Lower leg skin (tissue), 4 donors: Measurements from ENCODE around the gene TP73. TPM values are rescaled to one million over a fixed set of nuclear protein-coding genes. Genes with fewer than 3 reads are reported as not detected.

Source experiments
- DNase-seq, 2 donors: peaks; one replicate each; pipeline ENCODE4 v3.0.0-alpha.2; 2019; ENCODE audit warnings: low spot score in 2 of 2
- H3K4me3 ChIP-seq: fragments of 200-600 bp; sonication (generic); 2 replicates; pipeline ENCODE4 v1.5.1; 2017; ENCODE audit warnings: mild to moderate bottlenecking, low read depth; ENCODE audit not compliant: poor library complexity, severe bottlenecking
- POLR2A ChIP-seq, 2 donors: fragments of 450-650 bp; IDR thresholded peaks; one replicate each; pipeline ENCODE4 v1.6.1; 2016 to 2017; ENCODE audit warnings: antibody characterized with exemption in 2 of 2, mild to moderate bottlenecking in 1 of 2, moderate library complexity in 1 of 2
- WGBS, 2 donors: methylation state at CpG; one replicate each; pipeline ENCODE4 v1.1.5; 2018; 5-methylcytosine and 5-hydroxymethylcytosine counted together
- intact Hi-C: fragments of 100-400 bp; cut with DNase I; formaldehyde crosslinking; loops from one replicate; pipeline ENCODE4 v1.15.0; 2023; ENCODE audit warnings: low total_unique reads
- total RNA-seq, 4 donors: library from RNA; depleted of rRNA; stranded (reverse); fragments of >200 nt; gene quantifications; one replicate each; pipeline ENCODE4 v1.1.0, GENCODE V29; 2016
- TF ChIP-seq, protein P1 (sequence below), 3 donors: fragments of 450-650 bp; IDR thresholded peaks; one replicate each; pipeline ENCODE4 v1.5.1; 2016; ENCODE audit warnings: antibody characterized with exemption in 3 of 3, mild to moderate bottlenecking in 3 of 3, moderate library complexity in 2 of 3

TP73 gene
- total RNA-seq, 4 donors from 2014 or later, result 5.8 to 23.6 (median 11.0) TPM

DNA sequence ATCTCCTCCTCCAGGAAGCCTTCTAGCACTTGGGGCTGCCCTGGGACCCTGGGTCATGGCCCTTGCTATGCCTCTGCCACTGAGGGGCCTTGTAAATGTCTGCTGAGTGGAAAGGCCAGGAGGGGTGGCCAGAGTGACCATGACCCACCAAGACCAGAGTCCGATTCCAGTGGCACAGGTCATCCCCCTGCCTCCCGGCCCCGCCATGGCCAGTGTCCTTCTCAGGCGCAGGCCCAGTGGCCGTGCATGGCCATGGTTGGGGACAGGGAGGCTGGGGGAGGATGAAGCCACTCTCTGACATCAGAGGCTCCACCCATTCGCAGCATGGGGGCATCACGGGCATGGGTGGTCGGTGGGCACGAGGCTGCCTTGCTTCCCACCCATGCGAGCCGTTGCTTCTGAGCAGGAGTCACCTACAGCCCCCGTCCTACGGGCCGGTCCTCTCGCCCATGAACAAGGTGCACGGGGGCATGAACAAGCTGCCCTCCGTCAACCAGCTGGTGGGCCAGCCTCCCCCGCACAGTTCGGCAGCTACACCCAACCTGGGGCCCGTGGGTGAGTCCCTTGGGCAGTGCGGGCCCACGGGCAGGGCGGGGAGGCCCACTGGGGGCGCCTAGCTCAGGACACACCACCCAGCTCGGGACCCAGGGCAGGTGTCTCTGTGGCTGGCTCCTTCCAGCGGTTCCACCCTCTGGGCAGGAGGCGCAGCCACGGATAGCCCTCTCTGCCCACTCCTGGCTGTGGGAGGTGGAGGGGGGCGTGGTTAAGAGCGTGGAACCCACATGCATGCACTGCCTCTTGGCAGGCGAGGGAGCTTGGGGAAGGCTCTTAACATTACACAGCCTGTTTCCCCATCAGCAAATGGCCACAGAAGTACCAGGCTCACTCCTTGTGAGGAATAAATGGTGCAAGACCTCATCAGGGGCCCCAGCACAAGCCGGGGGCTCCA, 77.6 kb downstream of the TP73 start:
- WGBS, 2 donors, result 71 to 74% methylated on average over 22 to 24 of the region's 32 CpGs
- no peak overlapping the region for H3K4me3 ChIP-seq
- TF ChIP-seq, protein P1, sequence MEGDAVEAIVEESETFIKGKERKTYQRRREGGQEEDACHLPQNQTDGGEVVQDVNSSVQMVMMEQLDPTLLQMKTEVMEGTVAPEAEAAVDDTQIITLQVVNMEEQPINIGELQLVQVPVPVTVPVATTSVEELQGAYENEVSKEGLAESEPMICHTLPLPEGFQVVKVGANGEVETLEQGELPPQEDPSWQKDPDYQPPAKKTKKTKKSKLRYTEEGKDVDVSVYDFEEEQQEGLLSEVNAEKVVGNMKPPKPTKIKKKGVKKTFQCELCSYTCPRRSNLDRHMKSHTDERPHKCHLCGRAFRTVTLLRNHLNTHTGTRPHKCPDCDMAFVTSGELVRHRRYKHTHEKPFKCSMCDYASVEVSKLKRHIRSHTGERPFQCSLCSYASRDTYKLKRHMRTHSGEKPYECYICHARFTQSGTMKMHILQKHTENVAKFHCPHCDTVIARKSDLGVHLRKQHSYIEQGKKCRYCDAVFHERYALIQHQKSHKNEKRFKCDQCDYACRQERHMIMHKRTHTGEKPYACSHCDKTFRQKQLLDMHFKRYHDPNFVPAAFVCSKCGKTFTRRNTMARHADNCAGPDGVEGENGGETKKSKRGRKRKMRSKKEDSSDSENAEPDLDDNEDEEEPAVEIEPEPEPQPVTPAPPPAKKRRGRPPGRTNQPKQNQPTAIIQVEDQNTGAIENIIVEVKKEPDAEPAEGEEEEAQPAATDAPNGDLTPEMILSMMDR (IDR thresholded peaks at IDR 0.05), result no peak
- TF ChIP-seq POLR2A (IDR thresholded peaks at IDR 0.05), result no peak
- intact Hi-C loops, result no loop called here
- no peak for DNase-seq

DNA sequence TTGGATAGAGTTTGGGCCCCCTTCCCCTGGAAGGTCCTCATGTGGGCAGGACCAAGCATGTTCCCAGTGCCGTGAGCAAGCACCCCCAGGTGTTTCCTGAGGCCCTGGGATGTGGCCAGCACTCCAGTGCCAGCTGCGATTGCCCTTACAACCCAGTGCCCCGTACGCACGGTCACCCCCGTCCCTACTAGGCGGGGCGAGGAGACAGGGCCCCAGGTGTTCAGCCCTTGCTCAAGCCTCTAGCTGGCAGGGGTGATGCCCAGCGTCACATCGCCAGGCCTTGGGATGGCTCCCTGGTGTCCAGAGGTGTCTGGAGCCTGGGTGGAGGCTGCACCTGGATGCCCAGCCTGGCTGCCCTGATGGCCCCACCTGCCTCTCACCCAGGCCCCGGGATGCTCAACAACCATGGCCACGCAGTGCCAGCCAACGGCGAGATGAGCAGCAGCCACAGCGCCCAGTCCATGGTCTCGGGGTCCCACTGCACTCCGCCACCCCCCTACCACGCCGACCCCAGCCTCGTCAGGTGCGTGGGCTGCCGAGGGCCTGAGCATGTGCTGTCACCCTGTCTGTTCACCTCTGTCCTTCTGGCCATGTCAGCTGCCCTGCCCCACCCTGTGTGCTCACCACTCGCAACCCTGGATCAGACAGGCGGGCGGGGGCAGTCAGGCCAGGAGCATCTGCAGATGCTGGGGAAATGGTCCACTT, 78.4 kb downstream of the TP73 start:
- TF ChIP-seq, protein P1 (IDR thresholded peaks at IDR 0.05), result no peak
- TF ChIP-seq POLR2A (IDR thresholded peaks at IDR 0.05), result no peak
- DNase-seq, result no peak
- WGBS, 2 donors, result 70 to 75% methylated on average over 14 to 21 of the region's 25 CpGs
- intact Hi-C loops, result no loop called here
- H3K4me3 ChIP-seq, result no peak overlapping the region

DNA sequence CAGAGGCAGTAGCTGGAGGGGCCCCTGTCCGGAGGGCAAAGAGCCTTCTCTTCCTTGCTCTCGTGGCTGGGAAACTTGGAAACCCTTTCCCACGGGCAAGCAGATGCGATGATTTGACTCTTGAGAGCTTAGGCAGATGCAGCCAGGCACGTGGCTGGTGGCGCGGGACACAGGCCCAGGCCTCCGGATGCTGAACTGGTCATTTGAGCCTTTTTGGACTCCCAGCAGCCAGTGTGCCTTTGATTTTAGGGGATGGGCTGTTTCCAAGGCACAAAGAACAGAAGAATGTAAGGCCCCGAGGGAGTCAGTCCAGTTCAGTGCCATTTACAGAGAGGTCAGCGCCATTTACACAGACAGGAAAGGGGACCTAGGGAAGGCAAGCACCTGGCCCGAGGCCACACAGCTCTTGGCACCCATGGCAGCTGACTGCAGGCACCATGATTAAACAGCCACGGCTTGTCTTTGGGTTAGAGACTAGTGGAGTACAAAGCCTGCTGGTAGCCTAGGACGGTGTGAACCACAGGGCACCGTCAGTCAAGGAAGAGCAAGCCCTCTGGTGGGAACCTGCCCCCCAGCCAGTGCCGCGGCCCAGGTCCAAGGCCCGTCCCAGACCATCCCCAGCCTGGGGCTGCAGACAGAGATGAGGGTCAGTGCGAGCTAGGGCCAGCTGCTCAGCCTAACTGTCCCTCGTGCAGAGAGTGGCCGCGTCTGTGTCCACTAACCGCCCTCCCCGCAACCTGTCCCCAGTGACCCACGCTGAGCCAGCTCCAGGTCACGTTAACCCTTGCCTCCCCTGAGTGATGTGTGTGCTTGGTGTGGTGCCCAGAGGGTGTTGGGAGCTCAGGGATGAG, 79.5 kb downstream of the TP73 start:
- no peak overlapping the region for H3K4me3 ChIP-seq
- TF ChIP-seq POLR2A (IDR thresholded peaks at IDR 0.05), result no peak
- WGBS, 2 donors, result 57 to 61% methylated on average over 16 to 23 of the region's 25 CpGs
- DNase-seq, result no peak
- intact Hi-C loops, result no loop called here

DNA sequence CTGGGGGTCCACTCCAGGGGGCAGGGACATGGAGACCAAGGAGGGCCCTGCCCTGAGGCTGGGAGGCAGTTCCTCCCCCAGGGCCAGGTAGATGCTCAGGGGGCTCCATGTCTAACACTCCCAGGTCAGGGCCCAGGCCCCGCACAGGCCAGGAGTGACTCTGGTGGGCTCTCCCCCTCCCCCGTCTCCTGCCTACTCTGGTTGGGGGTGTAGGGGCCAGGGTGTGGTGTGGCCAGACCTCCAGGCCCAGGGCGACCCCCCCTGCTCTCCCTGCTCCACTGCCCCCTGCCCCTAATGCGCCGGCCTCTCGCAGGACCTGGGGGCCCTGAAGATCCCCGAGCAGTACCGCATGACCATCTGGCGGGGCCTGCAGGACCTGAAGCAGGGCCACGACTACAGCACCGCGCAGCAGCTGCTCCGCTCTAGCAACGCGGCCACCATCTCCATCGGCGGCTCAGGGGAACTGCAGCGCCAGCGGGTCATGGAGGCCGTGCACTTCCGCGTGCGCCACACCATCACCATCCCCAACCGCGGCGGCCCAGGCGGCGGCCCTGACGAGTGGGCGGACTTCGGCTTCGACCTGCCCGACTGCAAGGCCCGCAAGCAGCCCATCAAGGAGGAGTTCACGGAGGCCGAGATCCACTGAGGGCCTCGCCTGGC, 80.2 kb downstream of the TP73 start:
- TF ChIP-seq, protein P1 (IDR thresholded peaks at IDR 0.05), result no peak
- no peak for TF ChIP-seq POLR2A (IDR thresholded peaks at IDR 0.05)
- intact Hi-C loops, result no loop called here
- 53 to 61% methylated on average over 26 to 37 of the region's 37 CpGs for WGBS, 2 donors
- H3K4me3 ChIP-seq, result no peak overlapping the region
- DNase-seq, result no peak

DNA sequence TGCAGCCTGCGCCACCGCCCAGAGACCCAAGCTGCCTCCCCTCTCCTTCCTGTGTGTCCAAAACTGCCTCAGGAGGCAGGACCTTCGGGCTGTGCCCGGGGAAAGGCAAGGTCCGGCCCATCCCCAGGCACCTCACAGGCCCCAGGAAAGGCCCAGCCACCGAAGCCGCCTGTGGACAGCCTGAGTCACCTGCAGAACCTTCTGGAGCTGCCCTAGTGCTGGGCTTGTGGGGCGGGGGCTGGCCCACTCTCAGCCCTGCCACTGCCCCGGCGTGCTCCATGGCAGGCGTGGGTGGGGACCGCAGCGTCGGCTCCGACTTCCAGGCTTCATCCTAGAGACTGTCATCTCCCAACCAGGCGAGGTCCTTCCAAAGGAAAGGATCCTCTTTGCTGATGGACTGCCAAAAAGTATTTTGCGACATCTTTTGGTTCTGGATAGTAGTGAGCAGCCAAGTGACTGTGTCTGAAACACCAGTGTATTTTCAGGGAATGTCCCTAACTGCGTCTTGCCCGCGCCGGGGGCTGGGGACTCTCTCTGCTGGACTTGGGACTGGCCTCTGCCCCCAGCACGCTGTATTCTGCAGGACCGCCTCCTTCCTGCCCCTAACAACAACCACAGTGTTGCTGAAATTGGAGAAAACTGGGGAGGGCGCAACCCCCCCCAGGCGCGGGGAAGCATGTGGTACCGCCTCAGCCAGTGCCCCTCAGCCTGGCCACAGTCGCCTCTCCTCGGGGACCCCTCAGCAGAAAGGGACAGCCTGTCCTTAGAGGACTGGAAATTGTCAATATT, 81.0 kb downstream of the TP73 start:
- TF ChIP-seq, protein P1 (IDR thresholded peaks at IDR 0.05), result no peak
- no peak for TF ChIP-seq POLR2A (IDR thresholded peaks at IDR 0.05)
- H3K4me3 ChIP-seq, result no peak overlapping the region
- 69 to 78% methylated on average over 17 to 27 of the region's 29 CpGs for WGBS, 2 donors
- no peak for DNase-seq
- intact Hi-C loops, result no loop called here
